Panc1 (cell line): Measurements from ENCODE around the gene CRTAC1. TPM values are rescaled to one million over a fixed set of nuclear protein-coding genes. Genes with fewer than 3 reads are reported as not detected.

Experiments
- ATAC-seq: fragments of 200-7000 bp; cut with Tn5 transposase; 2 replicates; pipeline ENCODE4 v1.9.1; 2020; ENCODE audit warnings: mild to moderate bottlenecking, moderate library complexity
- BruUV-seq: library from RNA; stranded (reverse); fragments of 400-500 nt; replicated peaks from 2 replicates; lab custom pipeline; 2021; lab: Mats Ljungman, UMichigan
- CTCF ChIA-PET: fragments of 300-600 bp; sonication (Branson Sonifier 250); formaldehyde crosslinking; loops from one replicate; lab custom pipeline; 2022; ENCODE audit warnings: antibody characterized with exemption; lab: Charles Lee
- POLR2A ChIA-PET: fragments of 300-600 bp; sonication (Branson Sonifier 250); formaldehyde crosslinking; loops from one replicate; lab custom pipeline; 2022; ENCODE audit warnings: antibody characterized with exemption; lab: Charles Lee
- DNase-seq: peaks from one replicate; pipeline ENCODE4 v3.0.0-alpha.2; 2010; ENCODE audit warnings: low read depth, low spot score
- H3K27ac ChIP-seq: 2 replicates; pipeline ENCODE4 v1.5.1; 2011; ENCODE audit warnings: mild to moderate bottlenecking, low read length, inconsistent platforms
- H3K27me3 ChIP-seq: fragments of 200-500 bp; sonication (Bioruptor generic); 2 replicates; pipeline ENCODE4 v1.6.0; 2014; ENCODE audit warnings: low read length, inconsistent platforms; ENCODE audit not compliant: control insufficient read depth, insufficient read depth
- H3K36me3 ChIP-seq: fragments of 200-500 bp; sonication (Bioruptor generic); 2 replicates; pipeline ENCODE4 v1.5.1; 2014; ENCODE audit warnings: inconsistent platforms, mild to moderate bottlenecking, low read length, moderate library complexity; ENCODE audit not compliant: control insufficient read depth, insufficient read depth
- H3K4me1 ChIP-seq: 2 replicates; pipeline ENCODE4 v1.5.1; 2011; ENCODE audit warnings: inconsistent platforms, mild to moderate bottlenecking, low read length, moderate library complexity; ENCODE audit not compliant: control insufficient read depth, insufficient read depth
- H3K4me3 ChIP-seq, 2 experiments: 2 replicates each; pipeline ENCODE4 v1.5.1; 2011 to 2012; ENCODE audit warnings: low read depth in 2 of 2, low read length in 2 of 2, mild to moderate bottlenecking in 2 of 2, inconsistent platforms in 1 of 2, moderate library complexity in 1 of 2
- H3K9me3 ChIP-seq: fragments of 200-500 bp; sonication (Bioruptor generic); 2 replicates; pipeline ENCODE4 v1.5.1; 2014; ENCODE audit warnings: low read depth, mild to moderate bottlenecking, inconsistent platforms, low read length, moderate library complexity; ENCODE audit not compliant: control insufficient read depth, insufficient read depth
- CTCF ChIP-seq: fragments of 450-650 bp; IDR thresholded peaks from 2 replicates; pipeline ENCODE4 v1.5.1; 2017; ENCODE audit warnings: mild to moderate bottlenecking
- POLR2AphosphoS5 ChIP-seq: IDR thresholded peaks from 2 replicates; pipeline ENCODE4 v1.6.1; 2012; ENCODE audit warnings: mild to moderate bottlenecking, low read depth, low read length, moderate library complexity
- REST ChIP-seq, 2 experiments: IDR thresholded peaks; 2 replicates each; pipeline ENCODE4 v1.6.1; 2011 to 2012; ENCODE audit warnings: low read depth in 2 of 2, control low read depth in 1 of 2, low read length in 1 of 2, mild to moderate bottlenecking in 1 of 2, moderate library complexity in 1 of 2; ENCODE audit not compliant: insufficient read depth in 1 of 2
- SIN3A ChIP-seq: IDR thresholded peaks from 2 replicates; pipeline ENCODE4 v1.6.1; 2012; ENCODE audit warnings: low read depth, mild to moderate bottlenecking, low read length, moderate library complexity, borderline replicate concordance; ENCODE audit not compliant: insufficient read depth
- TCF7L2 ChIP-seq: IDR thresholded peaks from 2 replicates; pipeline ENCODE4 v1.6.1; 2011; ENCODE audit warnings: mild to moderate bottlenecking, low read depth, low read length, inconsistent platforms
- in situ Hi-C: cut with HindIII; loops from 2 replicates; pipeline ENCODE4 v1.10.0; 2016; ENCODE audit warnings: low sequenced_read_pairs, low pct_unique_long_range_greater_than_20kb
- intact Hi-C: fragments of 100-400 bp; cut with micrococcal nuclease; formaldehyde crosslinking; loops from one replicate; pipeline ENCODE4 v1.10.0; 2022; ENCODE audit not compliant: unreplicated experiment
- total RNA-seq: library from RNA; stranded (reverse); gene quantifications from one replicate; pipeline ENCODE4 v1.2.1, GENCODE V29; 2021; ENCODE audit not compliant: unreplicated experiment

CRTAC1 gene
- total RNA-seq, 1 experiment from 2014 or later, result 0.23 TPM

GRCh38 chr10:97827702-97828291 is 202.6 kb downstream of the CRTAC1 start:
- Histone ChIP-seq H3K27me3 (no peaks in the 10 kb centered on the region; the same call in 1 of the 2 replicates), H3K27ac (no peak overlapping the region), H3K4me1 (no peaks in the 10 kb centered on the region; the same call in 1 of the 2 replicates), H3K9me3 (no peaks in the 10 kb centered on the region), H3K36me3 (no peaks in the 10 kb centered on the region), H3K4me3 (no peak overlapping the region)
- POLR2A ChIA-PET, result no interaction called here
- DNase-seq (no peak), ATAC-seq (peak; percentile 66)
- TF ChIP-seq TCF7L2, result no peak
- TF ChIP-seq REST (IDR thresholded peaks at IDR 0.05; ENCODE audit: insufficient read depth in 1 of 2, low read depth in 2 of 2, low read length in 1 of 2), result no peak
- no peak for TF ChIP-seq CTCF
- no peak for TF ChIP-seq POLR2AphosphoS5
- TF ChIP-seq SIN3A, result no peak
- no TSS peak for BruUV-seq
- CTCF ChIA-PET, result interaction anchor here (0.6 kb wide), 1 partner anchor 72 kb away, joined by 11 read pairs; no protein-coding TSS in a partner anchor
- in situ Hi-C loops (no loop called here), intact Hi-C loops (no loop called here)

DNA sequence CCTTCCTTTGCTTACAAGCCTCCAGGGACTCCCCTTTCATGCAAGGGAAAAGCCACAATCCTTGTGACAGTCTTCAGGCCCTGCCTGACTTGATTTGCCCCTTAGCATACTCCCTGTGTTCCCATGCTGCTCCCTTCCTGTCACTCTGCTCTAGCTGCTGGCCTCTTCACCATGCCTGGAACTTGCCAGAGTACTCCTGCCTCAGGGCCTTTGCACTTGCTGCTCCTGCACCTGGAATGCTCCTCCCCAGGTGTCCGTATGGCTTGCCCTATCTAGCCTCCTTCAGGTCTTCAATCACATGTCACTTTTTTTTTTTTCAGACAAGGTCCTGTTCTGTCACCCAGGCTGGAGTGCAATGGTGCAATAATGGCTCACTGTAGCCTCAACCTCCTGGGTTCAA is 203.5 kb downstream of the CRTAC1 start:
- BruUV-seq, result no TSS peak
- peaks cover 6% of the 10 kb centered on the region for H3K4me1 ChIP-seq
- ChIA-PET CTCF (no interaction called here), POLR2A (no interaction called here)
- intact Hi-C loops, result no loop called here
- no peak for ATAC-seq
- in situ Hi-C loops, result no loop called here
- H3K27ac ChIP-seq, result no peak overlapping the region
- H3K9me3 ChIP-seq, result no peaks in the 10 kb centered on the region
- DNase-seq, result no peak
- H3K36me3 ChIP-seq, result no peaks in the 10 kb centered on the region
- no peak for TF ChIP-seq CTCF
- no peak for TF ChIP-seq SIN3A
- TF ChIP-seq REST (IDR thresholded peaks at IDR 0.05; ENCODE audit: insufficient read depth in 1 of 2, low read depth in 2 of 2, low read length in 1 of 2), result no peak
- TF ChIP-seq POLR2AphosphoS5, result no peak
- TF ChIP-seq TCF7L2, result no peak
- no peak overlapping the region for H3K4me3 ChIP-seq
- H3K27me3 ChIP-seq, result no peaks in the 10 kb centered on the region; the same call in 1 of the 2 replicates
